Fibroblast of pulmonary artery (primary cell): ENCODE results near the gene ZNF202.

Source experiments
- DNase-seq: peaks from one replicate; pipeline ENCODE4 v3.0.0-alpha.2; 2010; ENCODE audit warnings: low read depth
- H3K4me3 ChIP-seq: replicated peaks from 2 replicates; pipeline ENCODE4 v1.5.1; 2011; ENCODE audit warnings: low read depth, mild to moderate bottlenecking, control low read depth, low read length, moderate library complexity
- TF ChIP-seq, protein P1 (sequence below): IDR thresholded peaks from 2 replicates; pipeline ENCODE4 v1.5.1; 2011; ENCODE audit warnings: mild to moderate bottlenecking, control low read depth, low read length, inconsistent platforms; ENCODE audit errors: missing control alignments

ZNF202 gene

DNA sequence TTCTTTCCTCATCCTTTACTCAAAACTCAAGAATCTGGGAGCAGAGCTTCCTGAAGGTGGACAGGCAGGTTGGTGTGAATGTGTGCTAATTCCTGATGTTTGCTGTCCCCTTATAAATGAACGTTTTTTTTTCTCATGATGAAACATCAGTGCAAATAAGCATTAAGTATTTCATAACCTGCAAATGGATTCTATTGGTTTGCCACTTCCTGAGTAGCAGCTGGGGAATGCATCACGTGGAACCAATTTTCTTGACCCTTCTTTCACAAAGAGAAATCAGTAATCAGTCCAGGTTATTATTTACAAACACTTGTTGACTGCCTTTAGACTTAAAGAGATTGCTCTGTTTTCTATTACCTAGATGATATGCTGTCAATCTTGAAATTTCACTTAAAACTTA, 46.9 kb downstream of the ZNF202 start:
- no peak for DNase-seq
- no peak overlapping the region for H3K4me3 ChIP-seq
- TF ChIP-seq, protein P1, sequence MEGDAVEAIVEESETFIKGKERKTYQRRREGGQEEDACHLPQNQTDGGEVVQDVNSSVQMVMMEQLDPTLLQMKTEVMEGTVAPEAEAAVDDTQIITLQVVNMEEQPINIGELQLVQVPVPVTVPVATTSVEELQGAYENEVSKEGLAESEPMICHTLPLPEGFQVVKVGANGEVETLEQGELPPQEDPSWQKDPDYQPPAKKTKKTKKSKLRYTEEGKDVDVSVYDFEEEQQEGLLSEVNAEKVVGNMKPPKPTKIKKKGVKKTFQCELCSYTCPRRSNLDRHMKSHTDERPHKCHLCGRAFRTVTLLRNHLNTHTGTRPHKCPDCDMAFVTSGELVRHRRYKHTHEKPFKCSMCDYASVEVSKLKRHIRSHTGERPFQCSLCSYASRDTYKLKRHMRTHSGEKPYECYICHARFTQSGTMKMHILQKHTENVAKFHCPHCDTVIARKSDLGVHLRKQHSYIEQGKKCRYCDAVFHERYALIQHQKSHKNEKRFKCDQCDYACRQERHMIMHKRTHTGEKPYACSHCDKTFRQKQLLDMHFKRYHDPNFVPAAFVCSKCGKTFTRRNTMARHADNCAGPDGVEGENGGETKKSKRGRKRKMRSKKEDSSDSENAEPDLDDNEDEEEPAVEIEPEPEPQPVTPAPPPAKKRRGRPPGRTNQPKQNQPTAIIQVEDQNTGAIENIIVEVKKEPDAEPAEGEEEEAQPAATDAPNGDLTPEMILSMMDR: no peak

GRCh38 chr11:123692961-123693360, 48.5 kb downstream of the ZNF202 start:
- no peak for DNase-seq
- TF ChIP-seq, protein P1: no peak
- no peak overlapping the region for H3K4me3 ChIP-seq

GRCh38 chr11:123690485-123690884, 51.0 kb downstream of the ZNF202 start:
- peak; percentile 55 for DNase-seq
- TF ChIP-seq, protein P1: no peak
- H3K4me3 ChIP-seq: no peak overlapping the region

- no peak overlapping the region for H3K4me3 ChIP-seq
- TF ChIP-seq, protein P1: no peak
Measured at GRCh38 chr11:123684601-123685000, 56.9 kb downstream of the ZNF202 start.

DNA sequence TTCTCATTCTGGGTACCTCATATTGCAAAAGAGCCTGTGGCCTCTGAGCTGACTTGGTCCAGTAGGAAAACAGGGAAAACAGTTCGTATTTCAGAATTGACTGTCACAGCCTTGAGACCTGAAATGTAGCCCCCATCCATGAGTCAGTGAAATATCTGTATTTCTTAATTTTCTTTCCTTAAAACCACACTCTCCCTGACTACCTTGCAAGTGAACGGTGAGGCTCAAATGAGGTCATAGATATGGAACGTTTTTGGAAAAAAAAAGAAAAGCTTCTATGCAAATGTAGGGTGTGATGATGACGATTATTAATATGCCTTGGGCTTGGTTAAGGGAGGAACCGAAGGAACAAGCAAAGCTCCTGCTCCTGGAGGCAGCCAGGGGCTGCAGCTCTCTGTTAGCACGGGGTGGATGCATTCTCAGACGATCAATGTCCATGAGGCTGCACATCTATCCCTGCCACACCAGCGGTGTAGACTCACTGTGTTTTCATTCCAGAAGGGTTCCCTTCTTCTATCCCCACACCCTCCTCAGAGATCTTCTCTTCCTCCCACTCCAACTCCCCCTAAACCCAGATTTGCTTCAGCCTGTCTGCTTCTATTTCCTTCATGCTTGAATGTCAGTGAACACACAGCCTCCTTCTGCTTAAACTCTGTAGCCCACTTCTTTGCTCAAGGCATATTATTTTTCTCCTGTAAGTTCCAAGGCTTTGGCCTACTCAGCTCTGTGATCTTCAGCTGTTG, 57.9 kb downstream of the ZNF202 start:
- TF ChIP-seq, protein P1: no peak
- no peak overlapping the region for H3K4me3 ChIP-seq
- no peak for DNase-seq

More at GRCh38 chr11:123684601-123685000, 56.9 kb downstream of the ZNF202 start:
- no peak for DNase-seq

GRCh38 chr11:123682696-123683410, 58.6 kb downstream of the ZNF202 start:
- H3K4me3 ChIP-seq: no peak overlapping the region
- no peak for DNase-seq
- TF ChIP-seq, protein P1: no peak
